ENCODE results near the gene MAN2C1. TPM values are rescaled to one million over a fixed set of nuclear protein-coding genes. Genes with fewer than 3 reads are reported as not detected.
"Not testable (repeated sequence)": the region's sequence is repeated elsewhere in the genome, so short reads cannot be mapped to it uniquely, and the experiment has no call there.

MAN2C1 gene
- total RNA-seq, 1 donor from 2014 or later = 192 TPM

DNA sequence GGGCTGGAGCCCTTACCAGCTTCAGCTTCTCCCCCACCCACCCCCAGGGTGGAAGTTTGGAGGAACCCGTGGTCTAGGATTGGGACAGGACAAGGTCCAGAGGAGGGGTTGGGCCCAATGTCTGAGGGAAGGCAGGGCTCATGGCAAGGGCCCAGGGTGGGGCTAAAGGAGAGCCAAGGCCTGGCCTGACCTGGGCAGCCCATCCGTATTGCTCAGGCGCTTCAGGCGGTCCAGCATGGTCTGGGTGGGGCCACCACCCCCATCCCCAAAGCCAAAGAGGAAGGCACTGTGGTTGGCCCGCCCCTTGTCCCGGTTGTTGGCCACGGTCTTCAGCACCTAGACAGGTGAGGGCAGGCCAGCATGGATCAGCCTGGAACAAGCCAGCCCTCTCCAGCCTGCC, 7.6 kb downstream of the MAN2C1 start:
- no peak for DNase-seq

DNA sequence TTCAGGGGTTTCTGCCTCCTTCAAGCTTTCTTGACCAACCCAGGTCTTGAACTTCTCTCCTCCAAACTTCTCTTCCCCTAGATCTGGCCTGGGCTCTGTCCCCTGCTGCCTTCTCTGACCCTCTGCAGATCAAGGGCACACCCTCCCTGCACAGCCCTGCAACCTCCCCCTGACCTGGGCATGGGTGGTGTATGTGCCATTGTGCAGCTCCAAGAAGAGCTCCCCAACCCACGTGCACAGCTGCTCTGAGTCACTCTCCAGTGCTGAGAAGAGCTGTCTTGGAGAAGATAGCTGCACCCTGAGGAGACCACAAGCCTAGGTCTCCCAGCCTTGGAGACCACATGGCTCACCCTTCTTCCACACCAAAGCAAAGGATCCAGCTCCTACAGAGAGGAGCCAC, 8.0 kb downstream of the MAN2C1 start:
- DNase-seq = no peak

GRCh38 chr15:75359537-75360250, 8.7 kb downstream of the MAN2C1 start:
- no peak for DNase-seq

DNA sequence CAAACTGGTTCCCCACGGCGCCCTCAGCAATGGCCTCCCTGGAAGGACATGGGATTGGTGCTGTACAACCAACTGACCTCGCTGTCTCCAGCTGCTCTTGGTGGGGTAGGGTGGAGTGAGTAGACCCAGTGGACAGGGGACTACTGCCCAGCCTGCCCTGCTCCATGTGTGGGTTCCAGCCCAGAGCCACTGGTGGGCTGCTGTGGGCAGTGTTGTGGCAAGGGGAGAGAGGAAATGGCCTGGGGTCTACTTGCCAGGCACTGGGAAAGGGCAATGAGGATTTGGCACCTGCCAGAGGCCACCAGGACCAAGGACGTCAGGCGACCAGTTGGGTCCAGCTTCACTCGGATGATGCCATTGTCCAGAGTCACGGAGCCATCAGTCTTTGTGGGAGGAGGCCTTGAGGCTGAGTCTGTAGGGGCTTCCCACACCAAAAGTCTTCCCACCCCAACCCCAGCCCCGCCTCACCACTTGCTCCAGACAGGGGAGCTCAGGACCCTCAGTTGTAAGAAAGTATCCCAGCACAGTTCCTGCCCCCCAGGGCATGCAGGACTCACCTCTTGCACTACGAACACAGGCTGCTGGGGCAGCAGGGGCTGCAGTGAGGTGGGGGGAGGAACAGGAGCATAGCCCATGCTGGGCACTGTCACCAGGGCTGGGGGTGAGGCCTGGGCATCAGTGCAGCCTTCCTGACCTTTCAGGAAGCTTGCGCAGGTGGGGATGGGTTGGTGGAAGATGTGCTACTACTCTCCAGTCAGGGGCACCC, 9.5 kb downstream of the MAN2C1 start:
- DNase-seq = no peak

- no peak for DNase-seq
Observed at GRCh38 chr15:75357976-75358673, 10.3 kb downstream of the MAN2C1 start.

DNA sequence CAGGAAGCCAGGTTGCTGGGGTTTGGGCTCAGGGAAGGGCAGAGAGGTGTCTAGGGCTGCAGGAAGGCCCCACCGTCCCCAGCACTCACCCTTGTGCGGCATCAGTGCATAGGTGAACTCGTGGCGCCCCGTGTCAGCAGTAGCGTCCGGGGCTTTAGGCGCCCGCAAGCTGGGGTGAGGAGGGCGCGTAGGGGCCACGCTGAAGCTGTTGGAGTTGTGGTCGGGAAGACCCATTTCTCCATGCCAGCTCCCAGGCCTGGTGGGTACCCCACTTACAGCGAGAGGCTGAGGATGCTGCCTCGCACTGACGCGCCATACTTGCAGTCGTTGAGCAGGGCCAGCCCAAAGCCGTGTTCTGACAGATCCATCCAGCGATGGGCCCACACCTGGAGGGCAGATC, 11.9 kb downstream of the MAN2C1 start:
- DNase-seq = no peak

- no peak for DNase-seq
Observed at GRCh38 chr15:75356006-75356405, 12.4 kb downstream of the MAN2C1 start.

DNA sequence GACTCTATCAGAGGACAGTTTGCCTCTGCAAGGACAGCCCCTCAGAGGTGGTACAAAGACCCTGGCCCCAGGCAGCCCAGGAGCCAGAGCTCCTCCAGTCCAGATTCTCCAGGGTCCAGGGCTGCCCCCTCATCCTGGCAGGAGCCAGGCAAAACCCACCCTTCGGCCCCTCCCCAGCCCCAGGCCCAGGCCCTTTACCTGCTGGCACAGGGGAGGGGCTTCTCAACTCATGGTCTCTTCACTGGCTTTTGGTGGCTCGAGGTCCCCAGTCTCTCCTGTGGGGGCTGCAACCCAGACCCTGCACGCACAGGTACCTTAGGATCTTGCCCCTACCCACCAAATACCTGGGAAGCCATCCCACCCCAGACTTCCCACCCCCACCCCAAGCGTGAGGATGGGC, 13.0 kb downstream of the MAN2C1 start:
- no peak for DNase-seq

GRCh38 chr15:75354454-75354853, 14.0 kb downstream of the MAN2C1 start:
- no peak for DNase-seq

- DNase-seq = no peak
Observed at GRCh38 chr15:75353604-75354003, 14.8 kb downstream of the MAN2C1 start.

GRCh38 chr15:75352186-75353080, 16.0 kb downstream of the MAN2C1 start:
- DNase-seq = no peak

DNA sequence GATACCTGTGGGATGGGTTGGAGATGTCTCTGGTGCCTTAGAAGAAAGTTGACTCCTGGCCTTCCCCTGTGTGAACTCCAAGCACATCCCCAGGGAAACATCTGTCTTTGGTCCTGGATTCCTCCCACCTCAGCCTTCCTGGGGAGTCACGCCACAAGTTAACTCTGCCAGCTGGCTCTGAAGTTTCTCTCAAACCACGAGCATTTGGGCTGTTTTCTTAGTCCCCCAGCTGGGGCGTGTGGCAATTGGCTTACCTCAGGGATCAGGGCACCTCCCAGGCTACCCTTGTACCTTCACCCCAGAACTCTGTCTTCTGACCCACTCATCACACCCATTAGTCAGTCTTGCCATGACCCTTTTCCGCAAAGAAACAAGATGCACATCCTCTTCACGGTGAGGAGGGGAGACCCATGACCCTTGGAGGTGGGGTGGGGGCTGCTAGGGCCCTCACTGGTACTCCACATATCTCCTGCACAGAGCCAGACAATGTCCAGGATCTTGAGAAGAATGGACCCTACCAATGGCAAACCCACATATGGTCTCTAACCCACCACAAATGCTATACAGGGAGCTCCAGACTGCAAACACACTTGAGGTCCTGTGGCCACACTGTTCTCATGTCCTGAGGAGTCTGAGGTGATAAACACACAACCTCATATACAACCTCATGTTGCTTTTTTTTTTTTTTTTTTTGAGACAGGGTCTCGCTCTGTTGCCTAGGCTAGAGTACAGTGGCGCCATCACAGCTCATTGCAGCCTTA, 17.6 kb downstream of the MAN2C1 start:
- no peak for DNase-seq

DNA sequence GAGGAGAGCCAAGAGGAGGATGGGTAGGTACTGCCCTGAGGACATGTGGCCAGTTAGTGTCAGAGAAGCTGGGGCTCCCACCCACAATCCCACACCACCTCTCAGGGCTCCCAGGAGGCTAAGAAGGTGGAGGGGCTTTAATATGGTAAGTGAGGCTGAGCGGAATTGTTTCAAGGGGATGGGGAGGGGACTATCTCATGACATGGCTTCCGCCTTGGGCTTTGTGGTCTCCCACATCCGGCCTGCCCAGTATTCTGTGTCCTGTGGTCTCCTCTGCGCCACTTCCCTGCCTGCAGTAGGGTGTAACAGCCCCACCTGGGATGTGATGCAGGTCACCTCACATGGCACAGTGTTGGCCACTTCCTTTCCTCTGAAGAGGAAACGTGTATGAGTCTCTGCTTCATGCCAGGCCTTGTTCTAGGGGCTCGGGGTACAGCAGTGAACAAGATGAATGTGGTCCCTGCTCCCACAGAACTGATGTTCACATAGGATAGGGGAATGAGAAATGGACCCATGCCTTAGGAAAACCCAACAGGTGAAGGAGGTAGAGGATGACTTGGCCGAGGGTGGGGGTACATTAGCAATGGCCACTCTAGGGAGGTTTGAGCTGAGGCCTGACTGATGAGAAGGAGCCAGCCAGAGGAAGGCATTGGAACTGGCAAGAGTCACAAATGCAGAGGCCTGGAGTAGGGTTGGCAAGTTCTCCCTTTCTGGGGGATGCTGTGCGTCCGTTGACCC, 18.4 kb downstream of the MAN2C1 start:
- no peak for DNase-seq

- not testable (repeated sequence) for DNase-seq
Observed at GRCh38 chr15:75349351-75349669, 19.1 kb downstream of the MAN2C1 start.

- peak; percentile 22 for DNase-seq
Observed at GRCh38 chr15:75348562-75349350, 19.7 kb downstream of the MAN2C1 start.

DNA sequence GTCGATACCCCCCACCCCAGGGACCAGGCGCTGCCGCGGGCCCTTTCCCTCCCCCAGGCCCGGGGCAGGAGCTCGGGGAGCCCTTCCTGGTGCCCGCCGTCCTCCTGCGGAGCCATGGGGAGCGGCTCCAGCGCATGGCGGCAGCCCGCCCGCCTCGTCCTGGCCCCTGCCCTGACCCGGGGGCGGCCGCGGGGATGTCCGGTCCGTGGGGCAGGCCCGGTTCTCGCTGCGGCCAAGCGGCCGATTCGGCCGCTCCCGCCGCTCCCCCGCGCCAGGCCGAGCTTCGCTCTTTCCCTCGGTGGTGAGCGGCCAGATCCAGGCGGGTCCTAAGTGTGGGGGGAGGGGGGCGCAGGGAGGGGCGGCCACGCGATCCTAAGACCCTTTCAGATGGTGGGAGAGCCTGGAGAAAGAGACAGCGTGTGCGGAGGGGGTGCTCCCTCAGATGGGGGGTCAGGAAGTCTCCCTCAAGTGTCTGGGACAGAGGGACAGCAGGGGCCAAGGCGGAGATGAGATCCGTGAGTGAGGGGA, 20.3 kb downstream of the MAN2C1 start:
- DNase-seq = no peak

GRCh38 chr15:75347222-75348033, 21.0 kb downstream of the MAN2C1 start:
- peak; percentile 39 for DNase-seq

DNA sequence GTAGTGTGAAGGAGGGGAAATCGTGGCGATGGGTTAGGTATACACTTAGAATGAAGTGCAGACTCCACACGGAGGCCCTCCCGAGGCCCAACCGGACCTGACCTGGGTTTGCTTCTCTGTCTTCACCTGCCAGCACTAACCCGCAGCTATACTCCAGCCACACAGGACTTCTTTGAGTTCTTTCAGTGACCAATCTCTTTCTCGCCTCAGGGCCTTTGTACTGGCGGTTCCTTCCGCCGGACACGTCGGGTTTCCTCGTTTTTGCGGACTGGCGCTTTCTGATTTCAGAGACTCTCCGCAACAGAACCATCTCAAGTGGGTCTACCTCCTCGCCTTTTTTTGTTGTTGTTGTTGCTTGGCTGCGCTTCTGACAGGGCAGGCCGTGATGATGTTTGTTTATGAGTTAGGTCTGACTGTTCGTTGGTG, 21.6 kb downstream of the MAN2C1 start, which contains the start of gene NEIL1:
Gene NEIL1 (plus strand): TSS at position 244 of the 426 bp plus-strand sequence. CDS start 1,867 bp downstream, outside the sequence.
- peak; percentile 55 for DNase-seq

GRCh38 chr15:75343953-75344352, 24.5 kb downstream of the MAN2C1 start:
- DNase-seq = peak; percentile 24

All from dermis blood vessel endothelial cell (primary cell).